Liver (tissue), 9 donors: ENCODE measurements around the gene ANKZF1. TPM values are rescaled to one million over a fixed set of nuclear protein-coding genes. Genes with fewer than 3 reads are reported as not detected.

Experiments used
- DNase-seq: peaks from one replicate; pipeline ENCODE4 v3.0.0-alpha.2; 2017; ENCODE audit warnings: low spot score
- H3K27ac ChIP-seq, 2 donors: one replicate each; pipeline ENCODE4 v1.7.0; 2013; ENCODE audit warnings: inconsistent platforms in 2 of 2, low read length in 2 of 2, control low read depth in 1 of 2, low read depth in 1 of 2, mild to moderate bottlenecking in 1 of 2
- H3K27me3 ChIP-seq, 4 donors: one replicate each; pipeline versions ENCODE4 v1.6.1 to v1.7.0; 2013; ENCODE audit warnings: low read length in 3 of 4, inconsistent platforms in 1 of 4, mild to moderate bottlenecking in 1 of 4, moderate library complexity in 1 of 4; ENCODE audit not compliant: control insufficient read depth in 4 of 4, insufficient read depth in 4 of 4
- H3K36me3 ChIP-seq, 4 donors: one replicate each; pipeline versions ENCODE4 v1.6.1 to v1.7.0; 2013; ENCODE audit warnings: low read length in 3 of 4, mild to moderate bottlenecking in 3 of 4, low read depth in 1 of 4, moderate library complexity in 1 of 4; ENCODE audit not compliant: control insufficient read depth in 4 of 4, insufficient read depth in 3 of 4
- H3K4me1 ChIP-seq, 4 donors: one replicate each; pipeline versions ENCODE4 v1.6.1 to v1.7.0; 2013; ENCODE audit warnings: low read length in 3 of 4, mild to moderate bottlenecking in 3 of 4, moderate library complexity in 1 of 4; ENCODE audit not compliant: control insufficient read depth in 4 of 4, insufficient read depth in 4 of 4
- H3K4me3 ChIP-seq, 3 donors: one replicate each; pipeline versions ENCODE4 v1.6.1 to v1.7.0; 2013; ENCODE audit warnings: low read length in 3 of 3, control low read depth in 1 of 3, low read depth in 1 of 3, mild to moderate bottlenecking in 1 of 3
- H3K9ac ChIP-seq, 2 donors: one replicate each; pipeline ENCODE4 v1.7.0; 2013; ENCODE audit warnings: low read length in 2 of 2, mild to moderate bottlenecking in 2 of 2, moderate library complexity in 2 of 2, control low read depth in 1 of 2, low read depth in 1 of 2
- H3K9me3 ChIP-seq, 4 donors: one replicate each; pipeline versions ENCODE4 v1.6.1 to v1.7.0; 2013; ENCODE audit warnings: low read length in 3 of 4; ENCODE audit not compliant: control insufficient read depth in 4 of 4
- EGR1 ChIP-seq, 2 donors: IDR thresholded peaks; 2 replicates each; pipeline ENCODE4 v1.6.1; 2016 to 2018; ENCODE audit warnings: antibody characterized with exemption in 2 of 2, low read depth in 2 of 2
- FOXA1 ChIP-seq: IDR thresholded peaks from 2 replicates; pipeline ENCODE4 v1.6.1; 2016; ENCODE audit warnings: antibody characterized with exemption
- GABPA ChIP-seq, 2 donors: IDR thresholded peaks in 1 of 2; conservative IDR thresholded peaks in 1 of 2; 2 replicates each; pipeline ENCODE4 v1.6.1; 2016; ENCODE audit warnings: antibody characterized with exemption in 2 of 2, mild to moderate bottlenecking in 1 of 2, moderate library complexity in 1 of 2
- HNF4G ChIP-seq: IDR thresholded peaks from 2 replicates; pipeline ENCODE4 v1.6.1; 2016; ENCODE audit warnings: antibody characterized with exemption
- JUND ChIP-seq, 2 donors: IDR thresholded peaks; 2 replicates each; pipeline ENCODE4 v1.6.1; 2016; ENCODE audit warnings: antibody characterized with exemption in 2 of 2
- NR2F2 ChIP-seq: IDR thresholded peaks from 2 replicates; pipeline ENCODE4 v1.6.1; 2016; ENCODE audit warnings: antibody characterized with exemption
- RAD21 ChIP-seq, 2 donors: IDR thresholded peaks; 2 replicates each; pipeline ENCODE4 v1.6.1; 2016; ENCODE audit warnings: antibody characterized with exemption in 2 of 2, mild to moderate bottlenecking in 2 of 2
- RXRA ChIP-seq, 2 donors: IDR thresholded peaks; 2 replicates each; pipeline ENCODE4 v1.6.1; 2017 to 2018; ENCODE audit warnings: antibody characterized with exemption in 2 of 2, mild to moderate bottlenecking in 1 of 2
- SP1 ChIP-seq: IDR thresholded peaks from 2 replicates; pipeline ENCODE4 v1.6.1; 2018; ENCODE audit warnings: antibody characterized with exemption, mild to moderate bottlenecking
- TAF1 ChIP-seq: conservative IDR thresholded peaks from 2 replicates; pipeline ENCODE4 v1.6.1; 2016; ENCODE audit warnings: antibody characterized with exemption, mild to moderate bottlenecking
- YY1 ChIP-seq: IDR thresholded peaks from 2 replicates; pipeline ENCODE4 v1.6.1; 2016; ENCODE audit warnings: antibody characterized with exemption, mild to moderate bottlenecking
- ZBTB33 ChIP-seq: IDR thresholded peaks from 2 replicates; pipeline ENCODE4 v1.6.1; 2016; ENCODE audit warnings: antibody characterized with exemption
- WGBS: extraction: QIAGEN DNeasy Blood & Tissue Kit; methylation state at CpG from one replicate; pipeline ENCODE4 v1.1.7; 2013; 5-methylcytosine and 5-hydroxymethylcytosine counted together
- polyA plus RNA-seq, 2 donors: library from polyadenylated mRNA; stranded (reverse) in 1 of 2; unstranded in 1 of 2; fragments of 200-250 nt in 1 of 2; fragments of >200 nt in 1 of 2; fragmentation: Nextera tagmentation in 1 of 2; extraction: Ambion mirVana in 1 of 2; gene quantifications; one replicate each; pipeline versions ENCODE4 v1.2.1 to v1.2.3, GENCODE V29; 2013 to 2015
- total RNA-seq, 2 donors: library from RNA; depleted of rRNA; stranded (reverse); fragments of >200 nt; gene quantifications; one replicate each; pipeline ENCODE4 v1.2.3, GENCODE V29; 2014
- TF ChIP-seq, protein P1 (sequence below): IDR thresholded peaks from 2 replicates; pipeline ENCODE4 v1.6.1; 2016; ENCODE audit warnings: antibody characterized with exemption
- TF ChIP-seq, protein P2 (sequence below): IDR thresholded peaks from 2 replicates; pipeline ENCODE4 v1.6.1; 2016; ENCODE audit warnings: antibody characterized with exemption, mild to moderate bottlenecking
- TF ChIP-seq, protein P3 (sequence below): fragments of 150-350 bp; IDR thresholded peaks from 2 replicates; pipeline ENCODE4 v1.5.1; 2017; ENCODE audit warnings: improper control_type of control experiment, low read depth, low read length; ENCODE audit not compliant: missing input control
- donor health status: healthy.
- donor health status: healthy.
- donor health status: healthy.
- donor health status: healthy.
- donor health status: healthy.

ANKZF1 gene
- total and polyA plus RNA-seq, 4 donors, result 9.0 to 30.6 (median 20.5) TPM

- TF ChIP-seq RAD21 (IDR thresholded peaks at IDR 0.05) (no peak), GABPA (IDR thresholded peaks at IDR 0.05 in 1 of 2, conservative IDR thresholded peaks at IDR 0.05 in 1 of 2) (no peak)
- TF ChIP-seq, protein P1, sequence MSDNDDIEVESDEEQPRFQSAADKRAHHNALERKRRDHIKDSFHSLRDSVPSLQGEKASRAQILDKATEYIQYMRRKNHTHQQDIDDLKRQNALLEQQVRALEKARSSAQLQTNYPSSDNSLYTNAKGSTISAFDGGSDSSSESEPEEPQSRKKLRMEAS, result no peak
- Histone ChIP-seq H3K9ac (no peak overlapping the region), H3K27me3 (no peaks in the 10 kb centered on the region), H3K9me3 (no peaks in the 10 kb centered on the region), H3K36me3 (peaks cover 8 to 45% (median 38%) of the 10 kb centered on the region in 4 donors), H3K4me3 (no peak overlapping the region), H3K4me1 (peaks cover 0 to 10% (median 5%) of the 10 kb centered on the region in 4 donors), H3K27ac (no peak overlapping the region)
- no peak for DNase-seq
- whole genome bisulfite sequencing, result 96% methylated on average over 16 of the region's 16 CpGs
These were observed 55.1 kb downstream of the ANKZF1 start for GRCh38 chr2:219284501-219285372.

- no peak for TF ChIP-seq RXRA (IDR thresholded peaks at IDR 0.05)
- TF ChIP-seq EGR1 (IDR thresholded peaks at IDR 0.05; ENCODE audit: low read depth in 2 of 2), result no peak
- no peak for TF ChIP-seq HNF4G
- TF ChIP-seq GABPA (IDR thresholded peaks at IDR 0.05 in 1 of 2, conservative IDR thresholded peaks at IDR 0.05 in 1 of 2), result no peak
- TF ChIP-seq JUND (IDR thresholded peaks at IDR 0.05), result no peak
- no peak for TF ChIP-seq TAF1
- TF ChIP-seq, protein P2, sequence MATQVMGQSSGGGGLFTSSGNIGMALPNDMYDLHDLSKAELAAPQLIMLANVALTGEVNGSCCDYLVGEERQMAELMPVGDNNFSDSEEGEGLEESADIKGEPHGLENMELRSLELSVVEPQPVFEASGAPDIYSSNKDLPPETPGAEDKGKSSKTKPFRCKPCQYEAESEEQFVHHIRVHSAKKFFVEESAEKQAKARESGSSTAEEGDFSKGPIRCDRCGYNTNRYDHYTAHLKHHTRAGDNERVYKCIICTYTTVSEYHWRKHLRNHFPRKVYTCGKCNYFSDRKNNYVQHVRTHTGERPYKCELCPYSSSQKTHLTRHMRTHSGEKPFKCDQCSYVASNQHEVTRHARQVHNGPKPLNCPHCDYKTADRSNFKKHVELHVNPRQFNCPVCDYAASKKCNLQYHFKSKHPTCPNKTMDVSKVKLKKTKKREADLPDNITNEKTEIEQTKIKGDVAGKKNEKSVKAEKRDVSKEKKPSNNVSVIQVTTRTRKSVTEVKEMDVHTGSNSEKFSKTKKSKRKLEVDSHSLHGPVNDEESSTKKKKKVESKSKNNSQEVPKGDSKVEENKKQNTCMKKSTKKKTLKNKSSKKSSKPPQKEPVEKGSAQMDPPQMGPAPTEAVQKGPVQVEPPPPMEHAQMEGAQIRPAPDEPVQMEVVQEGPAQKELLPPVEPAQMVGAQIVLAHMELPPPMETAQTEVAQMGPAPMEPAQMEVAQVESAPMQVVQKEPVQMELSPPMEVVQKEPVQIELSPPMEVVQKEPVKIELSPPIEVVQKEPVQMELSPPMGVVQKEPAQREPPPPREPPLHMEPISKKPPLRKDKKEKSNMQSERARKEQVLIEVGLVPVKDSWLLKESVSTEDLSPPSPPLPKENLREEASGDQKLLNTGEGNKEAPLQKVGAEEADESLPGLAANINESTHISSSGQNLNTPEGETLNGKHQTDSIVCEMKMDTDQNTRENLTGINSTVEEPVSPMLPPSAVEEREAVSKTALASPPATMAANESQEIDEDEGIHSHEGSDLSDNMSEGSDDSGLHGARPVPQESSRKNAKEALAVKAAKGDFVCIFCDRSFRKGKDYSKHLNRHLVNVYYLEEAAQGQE, result no peak
- TF ChIP-seq FOXA1, result no peak
- TF ChIP-seq, protein P3, sequence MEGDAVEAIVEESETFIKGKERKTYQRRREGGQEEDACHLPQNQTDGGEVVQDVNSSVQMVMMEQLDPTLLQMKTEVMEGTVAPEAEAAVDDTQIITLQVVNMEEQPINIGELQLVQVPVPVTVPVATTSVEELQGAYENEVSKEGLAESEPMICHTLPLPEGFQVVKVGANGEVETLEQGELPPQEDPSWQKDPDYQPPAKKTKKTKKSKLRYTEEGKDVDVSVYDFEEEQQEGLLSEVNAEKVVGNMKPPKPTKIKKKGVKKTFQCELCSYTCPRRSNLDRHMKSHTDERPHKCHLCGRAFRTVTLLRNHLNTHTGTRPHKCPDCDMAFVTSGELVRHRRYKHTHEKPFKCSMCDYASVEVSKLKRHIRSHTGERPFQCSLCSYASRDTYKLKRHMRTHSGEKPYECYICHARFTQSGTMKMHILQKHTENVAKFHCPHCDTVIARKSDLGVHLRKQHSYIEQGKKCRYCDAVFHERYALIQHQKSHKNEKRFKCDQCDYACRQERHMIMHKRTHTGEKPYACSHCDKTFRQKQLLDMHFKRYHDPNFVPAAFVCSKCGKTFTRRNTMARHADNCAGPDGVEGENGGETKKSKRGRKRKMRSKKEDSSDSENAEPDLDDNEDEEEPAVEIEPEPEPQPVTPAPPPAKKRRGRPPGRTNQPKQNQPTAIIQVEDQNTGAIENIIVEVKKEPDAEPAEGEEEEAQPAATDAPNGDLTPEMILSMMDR, result no peak
- no peak for TF ChIP-seq YY1
- TF ChIP-seq SP1, result no peak
- no peak for TF ChIP-seq ZBTB33
- no peak for TF ChIP-seq RAD21 (IDR thresholded peaks at IDR 0.05)
- TF ChIP-seq NR2F2, result no peak
- Histone ChIP-seq H3K4me3 (no peak overlapping the region), H3K27me3 (no peaks in the 10 kb centered on the region), H3K9me3 (no peaks in the 10 kb centered on the region), H3K36me3 (peaks cover 8 to 45% (median 38%) of the 10 kb centered on the region in 4 donors), H3K27ac (no peak overlapping the region), H3K4me1 (peaks cover 0 to 3% (median under 1%) of the 10 kb centered on the region in 4 donors), H3K9ac (no peak overlapping the region)
- no peak for DNase-seq
- WGBS, result 96% methylated on average over 12 of the region's 12 CpGs
These were observed 55.7 kb downstream of the ANKZF1 start for GRCh38 chr2:219285373-219285735.
